HepG2 (cell line): ENCODE results near the gene MYO1E.

Experiments
- DNMT1 ChIP-seq: sonication (generic); formaldehyde crosslinking; IDR thresholded peaks from 2 replicates; pipeline ENCODE4 v1.5.1; 2020; ENCODE audit warnings: mild to moderate bottlenecking, missing genetic modification reagents
- HNRNPH1 ChIP-seq: fragments of 200-400 bp; formaldehyde crosslinking; optimal IDR thresholded peaks from 2 replicates; pipeline ENCODE3; 2017; ENCODE audit warnings: mild to moderate bottlenecking, low read depth, low read length
- MAX ChIP-seq: IDR thresholded peaks from 2 replicates; pipeline ENCODE4 v1.6.1; 2012; ENCODE audit warnings: inconsistent platforms
- SALL2 ChIP-seq: sonication (generic); formaldehyde crosslinking; IDR thresholded peaks from 2 replicates; pipeline ENCODE4 v1.8.1; 2023; ENCODE audit warnings: mild to moderate bottlenecking, missing genetic modification reagents, inconsistent platforms
- TCF7 ChIP-seq: sonication (generic); IDR thresholded peaks from 2 replicates; pipeline ENCODE4 v1.6.1; 2016; ENCODE audit warnings: antibody characterized with exemption, low read depth
- ZKSCAN8 ChIP-seq: IDR thresholded peaks from 2 replicates; pipeline ENCODE4 v1.6.1; 2016; ENCODE audit warnings: borderline replicate concordance, missing genetic modification reagents, missing compliant biosample characterization
- ZSCAN12 ChIP-seq: sonication (generic); formaldehyde crosslinking; IDR thresholded peaks from 2 replicates; pipeline ENCODE4 v1.9.0; 2021; ENCODE audit warnings: mild to moderate bottlenecking, missing genetic modification reagents
- TF ChIP-seq, protein P1 (sequence below): sonication (generic); formaldehyde crosslinking; IDR thresholded peaks from 2 replicates; pipeline ENCODE4 v1.5.0; 2020; ENCODE audit warnings: mild to moderate bottlenecking, missing genetic modification reagents, moderate library complexity
- TF ChIP-seq, protein P2 (sequence below), 2 experiments: fragments of 450-650 bp in 1 of 2; sonication (generic) in 1 of 2; formaldehyde crosslinking; IDR thresholded peaks; 2 replicates each; pipeline versions ENCODE4 v1.5.0 to v1.8.0; 2020 to 2022; ENCODE audit warnings: mild to moderate bottlenecking in 1 of 2, missing genetic modification reagents in 1 of 2

GRCh38 chr15:59419170-59419569 lies 46.5 kb upstream of the MYO1E start:
- no peak for TF ChIP-seq ZKSCAN8 (CRISPR knock-in tag)
- no peak for TF ChIP-seq SALL2 (CRISPR knock-in tag)
- TF ChIP-seq TCF7: no peak
- TF ChIP-seq DNMT1: no peak
- TF ChIP-seq, protein P1, sequence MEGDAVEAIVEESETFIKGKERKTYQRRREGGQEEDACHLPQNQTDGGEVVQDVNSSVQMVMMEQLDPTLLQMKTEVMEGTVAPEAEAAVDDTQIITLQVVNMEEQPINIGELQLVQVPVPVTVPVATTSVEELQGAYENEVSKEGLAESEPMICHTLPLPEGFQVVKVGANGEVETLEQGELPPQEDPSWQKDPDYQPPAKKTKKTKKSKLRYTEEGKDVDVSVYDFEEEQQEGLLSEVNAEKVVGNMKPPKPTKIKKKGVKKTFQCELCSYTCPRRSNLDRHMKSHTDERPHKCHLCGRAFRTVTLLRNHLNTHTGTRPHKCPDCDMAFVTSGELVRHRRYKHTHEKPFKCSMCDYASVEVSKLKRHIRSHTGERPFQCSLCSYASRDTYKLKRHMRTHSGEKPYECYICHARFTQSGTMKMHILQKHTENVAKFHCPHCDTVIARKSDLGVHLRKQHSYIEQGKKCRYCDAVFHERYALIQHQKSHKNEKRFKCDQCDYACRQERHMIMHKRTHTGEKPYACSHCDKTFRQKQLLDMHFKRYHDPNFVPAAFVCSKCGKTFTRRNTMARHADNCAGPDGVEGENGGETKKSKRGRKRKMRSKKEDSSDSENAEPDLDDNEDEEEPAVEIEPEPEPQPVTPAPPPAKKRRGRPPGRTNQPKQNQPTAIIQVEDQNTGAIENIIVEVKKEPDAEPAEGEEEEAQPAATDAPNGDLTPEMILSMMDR (CRISPR knock-in tag): no peak
- TF ChIP-seq ZSCAN12: no peak
- no peak for TF ChIP-seq HNRNPH1
- TF ChIP-seq, protein P2, sequence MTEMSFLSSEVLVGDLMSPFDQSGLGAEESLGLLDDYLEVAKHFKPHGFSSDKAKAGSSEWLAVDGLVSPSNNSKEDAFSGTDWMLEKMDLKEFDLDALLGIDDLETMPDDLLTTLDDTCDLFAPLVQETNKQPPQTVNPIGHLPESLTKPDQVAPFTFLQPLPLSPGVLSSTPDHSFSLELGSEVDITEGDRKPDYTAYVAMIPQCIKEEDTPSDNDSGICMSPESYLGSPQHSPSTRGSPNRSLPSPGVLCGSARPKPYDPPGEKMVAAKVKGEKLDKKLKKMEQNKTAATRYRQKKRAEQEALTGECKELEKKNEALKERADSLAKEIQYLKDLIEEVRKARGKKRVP (CRISPR knock-in tag; IDR thresholded peaks at IDR 0.05): no peak
- TF ChIP-seq MAX: no peak
